Mesendoderm (in vitro differentiated cells): ENCODE results near the gene PRDM1.

Source experiments
- DNase-seq: peaks from one replicate; pipeline ENCODE4 v3.0.0; 2013
- H2AK5ac ChIP-seq: 2 replicates; pipeline ENCODE4 v1.6.1; 2013; ENCODE audit warnings: low read length, inconsistent platforms
- H2BK120ac ChIP-seq: 2 replicates; pipeline ENCODE4 v1.6.1; 2013; ENCODE audit warnings: low read depth, mild to moderate bottlenecking, low read length, moderate library complexity, mixed read lengths
- H2BK15ac ChIP-seq: replicated peaks from 2 replicates; pipeline ENCODE4 v1.6.1; 2013; ENCODE audit warnings: low read depth, mild to moderate bottlenecking, moderate library complexity
- H2BK5ac ChIP-seq: 2 replicates; pipeline ENCODE4 v1.6.1; 2013; ENCODE audit warnings: low read length, inconsistent platforms
- H3K18ac ChIP-seq: 2 replicates; pipeline ENCODE4 v1.6.1; 2013; ENCODE audit warnings: mild to moderate bottlenecking, low read length, mixed read lengths
- H3K23ac ChIP-seq: one replicate; pipeline ENCODE4 v1.6.1; 2013; ENCODE audit warnings: low read length
- H3K27ac ChIP-seq: 2 replicates; pipeline ENCODE4 v1.5.1; 2013; ENCODE audit warnings: low read depth, mild to moderate bottlenecking, inconsistent platforms, low read length, moderate library complexity
- H3K27me3 ChIP-seq: 2 replicates; pipeline ENCODE4 v1.6.1; 2013; ENCODE audit warnings: low read length, control low read depth, mild to moderate bottlenecking, inconsistent platforms; ENCODE audit not compliant: insufficient read depth, poor library complexity
- H3K36me3 ChIP-seq: 2 replicates; pipeline ENCODE4 v1.6.1; 2013; ENCODE audit warnings: low read length, inconsistent platforms; ENCODE audit not compliant: control insufficient read depth, insufficient read depth
- H3K4ac ChIP-seq: one replicate; pipeline ENCODE4 v1.6.1; 2013; ENCODE audit warnings: low read depth, mild to moderate bottlenecking, low read length, moderate library complexity
- H3K4me1 ChIP-seq: 2 replicates; pipeline ENCODE4 v1.6.1; 2013; ENCODE audit warnings: low read depth, low read length, inconsistent platforms; ENCODE audit not compliant: control insufficient read depth
- H3K4me2 ChIP-seq: 2 replicates; pipeline ENCODE4 v1.6.1; 2013; ENCODE audit warnings: low read length
- H3K4me3 ChIP-seq: 2 replicates; pipeline ENCODE4 v1.5.1; 2013; ENCODE audit warnings: mild to moderate bottlenecking, low read length
- H3K56ac ChIP-seq: one replicate; pipeline ENCODE4 v1.6.1; 2013; ENCODE audit warnings: low read length
- H3K79me1 ChIP-seq: 2 replicates; pipeline ENCODE4 v1.6.1; 2013; ENCODE audit warnings: low read length, inconsistent platforms
- H3K79me2 ChIP-seq: 2 replicates; pipeline ENCODE4 v1.6.1; 2013; ENCODE audit warnings: mild to moderate bottlenecking, low read length; ENCODE audit not compliant: control insufficient read depth, insufficient read depth
- H3K9ac ChIP-seq: 2 replicates; pipeline ENCODE4 v1.6.1; 2013; ENCODE audit warnings: low read length, inconsistent platforms
- H4K5ac ChIP-seq: one replicate; pipeline ENCODE4 v1.6.1; 2013; ENCODE audit warnings: low read length
- H4K8ac ChIP-seq: one replicate; pipeline ENCODE4 v1.6.1; 2013; ENCODE audit warnings: low read depth, mild to moderate bottlenecking, control low read depth, low read length, moderate library complexity
- WGBS: extraction: QIAGEN DNeasy Blood & Tissue Kit; methylation state at CpG from one replicate; pipeline ENCODE4 v1.1.7; 2013; ENCODE audit warnings: low lambda C conversion rate, missing lambda C conversion rate; ENCODE audit not compliant: insufficient coverage; ENCODE audit errors: extremely low coverage; 5-methylcytosine and 5-hydroxymethylcytosine counted together

PRDM1 gene

DNA sequence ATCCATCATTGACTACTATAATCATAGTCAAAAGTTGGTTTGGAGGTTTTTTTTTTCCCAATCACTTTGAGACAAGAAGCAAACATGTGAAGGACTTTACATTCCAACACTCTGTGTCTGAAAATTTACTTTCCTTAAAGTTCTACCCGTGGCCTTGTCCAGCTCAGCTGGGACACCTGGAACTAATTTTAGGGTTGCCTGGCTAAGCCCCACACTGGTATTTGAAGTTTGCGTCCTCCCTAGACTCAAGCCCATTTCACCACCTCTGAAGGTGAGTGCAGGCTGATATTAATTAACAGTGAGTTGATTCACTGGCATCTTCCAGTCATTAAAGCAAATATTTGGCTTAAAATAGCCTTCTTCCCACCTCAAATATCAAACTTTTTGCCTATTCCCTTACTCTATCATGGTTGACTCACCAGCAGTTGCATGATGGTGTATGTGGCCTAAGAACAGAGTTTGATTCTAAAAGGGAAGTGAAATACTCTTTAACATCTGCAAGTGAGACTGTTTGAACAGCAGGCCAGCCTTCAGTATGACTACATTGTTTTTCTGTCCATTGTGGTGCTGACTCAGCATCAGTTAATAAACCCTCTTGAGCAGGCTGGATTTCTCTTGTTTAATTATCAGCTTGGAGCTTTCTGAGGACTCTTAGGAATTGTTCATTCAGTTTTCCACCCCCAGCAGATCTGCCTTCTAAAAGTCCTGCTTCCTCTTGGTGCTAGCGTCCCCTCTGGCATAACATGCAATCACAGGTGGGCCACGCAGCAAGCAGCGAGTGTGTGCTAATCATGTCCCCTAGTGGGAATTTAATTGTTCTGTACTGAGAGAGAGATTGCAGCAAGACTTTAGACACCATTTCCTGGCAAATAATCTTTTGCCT lies 1.8 kb upstream of the PRDM1 start:
- peaks cover 25% of the 10 kb centered on the region for H3K4me1 ChIP-seq
- no CpG with 5 or more reads among the region's 5 CpGs for WGBS
- peak; percentile 93 for DNase-seq

GRCh38 chr6:106084989-106085691 lies 996 bp upstream of the PRDM1 start:
- peak overlapping the region; percentile 90 for H3K56ac ChIP-seq
- H3K36me3 ChIP-seq = no peaks in the 10 kb centered on the region
- H2BK15ac ChIP-seq = no peak overlapping the region
- no peaks in the 10 kb centered on the region for H3K79me1 ChIP-seq
- H4K8ac ChIP-seq = peak overlapping the region; percentile 41
- H3K79me2 ChIP-seq = peaks cover 14% of the 10 kb centered on the region
- H3K4me1 ChIP-seq = peaks cover 21% of the 10 kb centered on the region
- H3K27ac ChIP-seq = peak overlapping the region; percentile 93
- no CpG with 5 or more reads among the region's 7 CpGs for WGBS
- no peaks in the 10 kb centered on the region for H3K27me3 ChIP-seq
- peak overlapping the region; percentile 88 for H2BK5ac ChIP-seq
- H2BK120ac ChIP-seq = no peak overlapping the region
- H3K18ac ChIP-seq = peak overlapping the region; percentile 91
- H3K4me3 ChIP-seq = no peak overlapping the region
- DNase-seq = peak; percentile 71
- no peak overlapping the region for H4K5ac ChIP-seq
- H3K9ac ChIP-seq = peak overlapping the region; percentile 89
- H3K23ac ChIP-seq = no peak overlapping the region
- H3K4me2 ChIP-seq = peak overlapping the region; percentile 28
- H2AK5ac ChIP-seq = no peak overlapping the region
- peak overlapping the region; percentile 44 for H3K4ac ChIP-seq

More for the DNA sequence above, 1.8 kb upstream of the PRDM1 start:
- Histone ChIP-seq H3K79me1 (no peaks in the 10 kb centered on the region), H2AK5ac (peak overlapping the region; percentile 92), H2BK120ac (no peak overlapping the region), H4K5ac (no peak overlapping the region), H3K79me2 (peaks cover 14% of the 10 kb centered on the region), H3K9ac (peak overlapping the region; percentile 9), H2BK5ac (peak overlapping the region; percentile 22), H3K56ac (peak overlapping the region; percentile 68), H3K18ac (peak overlapping the region; percentile 36), H3K4me3 (no peak overlapping the region), H3K23ac (no peak overlapping the region), H2BK15ac (peak overlapping the region; percentile 37), H4K8ac (no peak overlapping the region), H3K4me2 (no peak overlapping the region), H3K27ac (peak overlapping the region; percentile 29), H3K27me3 (no peaks in the 10 kb centered on the region), H3K36me3 (no peaks in the 10 kb centered on the region), H3K4ac (peak overlapping the region; percentile 59)

DNA sequence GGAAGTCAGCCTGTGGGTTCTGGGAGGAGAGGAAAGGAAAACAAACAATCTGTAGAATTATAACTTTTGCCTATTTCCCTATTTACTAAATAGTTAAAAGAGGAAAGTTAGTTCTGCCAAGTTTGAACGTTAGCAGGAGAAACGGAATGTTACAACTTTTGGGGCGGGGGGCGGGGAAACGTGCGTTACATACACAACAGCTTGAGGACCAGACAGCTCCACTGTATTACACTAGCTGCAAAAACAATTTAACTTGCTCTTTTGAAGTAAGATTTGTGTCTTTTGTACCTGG lies 498 bp upstream of the PRDM1 start:
- no CpG with 5 or more reads among the region's 6 CpGs for WGBS
- Histone ChIP-seq H2BK15ac (no peak overlapping the region), H3K4me3 (no peak overlapping the region), H4K5ac (no peak overlapping the region), H3K27me3 (no peaks in the 10 kb centered on the region), H4K8ac (peak overlapping the region; percentile 41), H3K79me2 (peaks cover 14% of the 10 kb centered on the region), H2BK120ac (no peak overlapping the region), H3K18ac (peak overlapping the region; percentile 91), H3K9ac (peak overlapping the region; percentile 89), H3K4me2 (peak overlapping the region; percentile 28), H2AK5ac (no peak overlapping the region), H3K4ac (peak overlapping the region; percentile 44), H3K56ac (peak overlapping the region; percentile 90), H3K4me1 (peaks cover 16% of the 10 kb centered on the region), H3K23ac (no peak overlapping the region), H3K27ac (peak overlapping the region; percentile 93), H2BK5ac (peak overlapping the region; percentile 88), H3K36me3 (no peaks in the 10 kb centered on the region), H3K79me1 (no peaks in the 10 kb centered on the region)
- no peak for DNase-seq

GRCh38 chr6:106086814-106087175 lies 659 bp downstream of the PRDM1 start:
- Histone ChIP-seq H2AK5ac (no peak overlapping the region), H3K27me3 (no peaks in the 10 kb centered on the region), H3K56ac (peak overlapping the region; percentile 89), H3K23ac (no peak overlapping the region), H2BK120ac (no peak overlapping the region), H3K79me2 (peaks cover 16% of the 10 kb centered on the region), H3K4ac (no peak overlapping the region), H3K18ac (no peak overlapping the region), H2BK5ac (no peak overlapping the region), H3K4me3 (peak overlapping the region; percentile 68), H3K79me1 (no peaks in the 10 kb centered on the region), H4K8ac (no peak overlapping the region), H3K9ac (peak overlapping the region; percentile 89), H3K4me1 (peaks cover 10% of the 10 kb centered on the region), H3K36me3 (no peaks in the 10 kb centered on the region), H2BK15ac (no peak overlapping the region), H3K27ac (no peak overlapping the region), H3K4me2 (peak overlapping the region; percentile 53), H4K5ac (no peak overlapping the region)
- no CpG with 5 or more reads among the region's 3 CpGs for WGBS
- no peak for DNase-seq

- Histone ChIP-seq H2AK5ac (no peak overlapping the region), H4K5ac (no peak overlapping the region), H3K36me3 (no peaks in the 10 kb centered on the region)
These were observed 1.6 kb downstream of the PRDM1 start for GRCh38 chr6:106087548-106088325.

More at GRCh38 chr6:106087548-106088325, 1.6 kb downstream of the PRDM1 start:
- Histone ChIP-seq H3K27me3 (no peaks in the 10 kb centered on the region), H3K79me1 (no peaks in the 10 kb centered on the region), H3K4me2 (peak overlapping the region; percentile 53), H3K56ac (peak overlapping the region; percentile 89), H3K4me1 (peaks cover 10% of the 10 kb centered on the region), H3K79me2 (peaks cover 19% of the 10 kb centered on the region), H3K4me3 (peak overlapping the region; percentile 68), H4K8ac (no peak overlapping the region), H2BK15ac (no peak overlapping the region), H3K23ac (no peak overlapping the region), H2BK5ac (peak overlapping the region; percentile 61), H3K9ac (peak overlapping the region; percentile 89), H2BK120ac (peak overlapping the region; percentile 16), H3K4ac (no peak overlapping the region), H3K18ac (peak overlapping the region; percentile 22), H3K27ac (no peak overlapping the region)
- no CpG with 5 or more reads among the region's 13 CpGs for WGBS
- DNase-seq = peak; percentile 52
